Activated CD4-positive, alpha-beta T cell treated with anti-CD3 and anti-CD28 coated beads for 36 hours (primary cell): Measurements from ENCODE around the gene AGPAT3. TPM values are rescaled to one million over a fixed set of nuclear protein-coding genes. Genes with fewer than 3 reads are reported as not detected.
A peak's percentile ranks its signal among the peaks of the same experiment; 100 is the strongest.

Experiments
- ATAC-seq: fragments of 200-7000 bp; cut with Tn5 transposase; one replicate; pipeline ENCODE4 v1.10.0; 2021; ENCODE audit warnings: mild to moderate bottlenecking, moderate library complexity
- CTCF ChIA-PET: fragments of 350-600 bp; sonication (Branson Sonifier 250); formaldehyde crosslinking; loops from one replicate; lab custom pipeline; 2021; ENCODE audit warnings: antibody characterized with exemption; lab: Charles Lee
- POLR2A ChIA-PET: fragments of 350-600 bp; sonication (Branson Sonifier 250); formaldehyde crosslinking; loops from one replicate; lab custom pipeline; 2021; ENCODE audit warnings: antibody characterized with exemption, inconsistent platforms; lab: Charles Lee
- DNase-seq: peaks from one replicate; pipeline ENCODE4 v3.0.0-alpha.2; 2020
- H3K27ac Mint-ChIP-seq: one replicate; pipeline ENCODE4 v1.8.0; 2021; ENCODE audit warnings: mixed read lengths
- H3K27me3 Mint-ChIP-seq: one replicate; pipeline ENCODE4 v1.8.0; 2021; ENCODE audit warnings: mixed read lengths
- H3K36me3 Mint-ChIP-seq: one replicate; pipeline ENCODE4 v1.8.0; 2021; ENCODE audit warnings: low read depth, mixed read lengths
- H3K4me1 Mint-ChIP-seq: one replicate; pipeline ENCODE4 v1.8.0; 2021; ENCODE audit warnings: mixed read lengths
- H3K4me3 Mint-ChIP-seq: one replicate; pipeline ENCODE4 v1.8.0; 2021; ENCODE audit warnings: mild to moderate bottlenecking, moderate library complexity, mixed read lengths
- H3K9me3 Mint-ChIP-seq: one replicate; pipeline ENCODE4 v1.8.0; 2021; ENCODE audit warnings: low read depth, mixed read lengths
- intact Hi-C, 2 experiments: fragments of 100-400 bp; cut with DNase I in 1 of 2; cut with micrococcal nuclease in 1 of 2; formaldehyde crosslinking; loops; one replicate each; pipeline versions ENCODE4 v1.14.2 to v1.15.1; 2022 to 2024; cut with DNase I, micrococcal nuclease
- total RNA-seq, 2 experiments: library from RNA; stranded (reverse); gene quantifications; one replicate each; pipeline ENCODE4 v1.2.3, GENCODE V29; 2021

Gene AGPAT3
- total RNA-seq, 2 experiments from 2014 or later, result 73.5 to 90.7 TPM

DNA sequence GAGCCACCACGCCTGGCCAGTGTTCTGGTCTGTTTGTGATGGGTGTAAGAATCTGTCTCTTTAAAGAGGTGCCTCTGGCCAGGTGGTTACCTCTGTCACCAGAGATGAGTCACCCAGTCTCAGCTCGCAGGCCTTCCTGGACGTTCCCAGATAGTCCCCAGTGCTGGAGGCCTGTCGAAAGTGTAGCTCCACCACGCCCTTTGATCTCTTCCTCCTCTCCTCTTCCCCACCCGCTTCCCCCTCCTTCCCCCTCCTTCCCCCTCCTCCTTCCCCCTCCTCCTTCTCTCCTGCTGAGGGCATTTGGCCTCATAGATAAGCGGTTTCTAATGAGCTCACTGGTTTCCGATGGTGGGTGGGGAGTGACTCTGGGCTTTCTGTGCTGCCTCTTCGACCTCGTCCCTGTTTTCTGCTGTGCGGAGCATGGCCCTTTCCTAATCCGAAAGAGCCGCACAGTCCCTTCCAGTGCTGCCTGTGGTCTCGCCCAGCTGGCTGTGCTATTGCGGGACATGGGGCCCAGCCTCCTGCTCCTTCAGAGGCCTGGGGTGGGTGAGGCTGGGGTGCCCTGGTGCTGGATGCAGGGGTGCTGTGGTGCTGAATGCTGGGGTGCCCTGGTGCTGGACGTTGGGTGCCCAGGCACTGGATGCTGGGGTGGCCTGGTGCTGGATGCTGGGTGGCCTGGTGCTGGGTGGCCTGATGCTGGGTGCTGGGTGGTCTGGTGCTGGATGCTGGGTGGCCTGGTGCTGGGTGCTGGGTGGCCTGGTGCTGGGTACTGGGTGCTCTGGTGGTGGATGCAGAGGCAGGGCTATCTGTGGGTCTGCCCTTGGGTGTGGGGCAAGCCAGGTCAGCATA lies 19.2 kb downstream of the AGPAT3 start:
- H3K4me1 Mint-ChIP-seq, result peaks cover 69% of the 10 kb centered on the region
- CTCF ChIA-PET, result interaction anchor here (1.1 to 2.9 kb wide), 3 partner anchors 9 to 22 kb away, joined by 4 to 12 read pairs (median 4); no protein-coding TSS in a partner anchor
- no peak overlapping the region for H3K4me3 Mint-ChIP-seq
- H3K36me3 Mint-ChIP-seq, result peaks cover 10% of the 10 kb centered on the region
- POLR2A ChIA-PET, result interaction anchor here (0.6 to 1.0 kb wide), 2 partner anchors 9 to 37 kb away, joined by 3 read pairs; no protein-coding TSS in a partner anchor
- no peaks in the 10 kb centered on the region for H3K27me3 Mint-ChIP-seq
- ATAC-seq (peak; percentile 83), DNase-seq (peak; percentile 57)
- no peaks in the 10 kb centered on the region for H3K9me3 Mint-ChIP-seq
- intact Hi-C loops, result no loop called here
- peak overlapping the region; percentile 75 for H3K27ac Mint-ChIP-seq

DNA sequence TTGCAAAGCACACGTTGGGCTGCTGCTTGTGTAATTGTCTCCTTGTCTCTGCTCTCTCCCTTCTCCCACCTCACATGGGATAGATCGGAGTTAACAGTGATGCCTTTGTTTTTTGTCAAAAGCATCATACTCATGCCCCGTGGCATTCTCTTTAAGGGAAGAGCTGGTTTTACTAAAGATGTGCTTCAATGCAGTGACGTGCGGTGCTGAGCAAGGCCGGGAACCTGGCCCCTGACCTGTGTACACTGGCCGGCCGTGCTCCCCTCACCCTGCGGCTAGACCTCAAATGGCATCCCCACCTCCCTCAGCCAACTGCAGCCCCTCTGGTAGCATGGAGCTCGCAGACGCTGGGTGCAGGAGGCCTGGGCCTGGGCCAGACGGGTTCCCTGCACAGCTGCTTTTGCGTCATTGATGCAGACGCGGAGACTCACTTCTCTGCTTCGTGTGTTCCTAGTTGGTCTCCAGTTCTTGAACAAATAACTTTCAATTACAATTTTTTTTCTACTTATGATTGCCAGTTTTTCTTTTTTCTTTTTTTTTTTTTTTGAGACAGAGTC lies 19.9 kb downstream of the AGPAT3 start:
- no peaks in the 10 kb centered on the region for H3K9me3 Mint-ChIP-seq
- intact Hi-C loops, result no loop called here

DNA sequence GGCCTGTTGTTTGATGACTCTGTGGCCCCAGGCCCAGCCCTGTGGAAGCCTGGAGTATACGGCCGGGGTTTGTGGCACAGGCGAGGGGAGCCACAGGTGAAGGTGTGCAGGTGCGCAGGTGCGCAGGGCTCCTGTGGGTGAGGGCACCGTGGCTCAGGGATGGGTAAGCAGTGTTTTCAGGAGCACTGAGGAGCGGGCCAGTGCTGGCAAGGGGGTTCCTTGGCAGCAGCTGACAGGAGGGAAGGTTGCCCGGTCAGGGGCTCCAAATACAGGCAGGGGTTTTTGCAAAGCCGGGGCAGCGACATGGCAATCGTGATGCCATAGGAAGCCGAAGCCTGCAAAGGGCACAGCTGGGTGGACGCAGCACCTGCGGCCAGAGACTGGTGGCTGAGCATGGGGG lies 20.7 kb downstream of the AGPAT3 start:
- POLR2A ChIA-PET, result no interaction called here
- Mint-ChIP-seq H3K27ac (no peak overlapping the region), H3K27me3 (no peaks in the 10 kb centered on the region), H3K36me3 (peaks cover 19% of the 10 kb centered on the region), H3K4me1 (peaks cover 63% of the 10 kb centered on the region), H3K4me3 (no peak overlapping the region), H3K9me3 (no peaks in the 10 kb centered on the region)
- no peak for ATAC-seq
- intact Hi-C loops, result no loop called here
- DNase-seq, result no peak
- CTCF ChIA-PET, result interaction anchor here (0.7 kb wide), 1 partner anchor 75 kb away, joined by 4 read pairs; no protein-coding TSS in a partner anchor

More for the DNA sequence above, 19.9 kb downstream of the AGPAT3 start:
- Mint-ChIP-seq H3K4me1 (peaks cover 69% of the 10 kb centered on the region), H3K27ac (peak overlapping the region; percentile 75), H3K27me3 (no peaks in the 10 kb centered on the region), H3K4me3 (no peak overlapping the region), H3K36me3 (peaks cover 16% of the 10 kb centered on the region)
- ChIA-PET CTCF (no interaction called here), POLR2A (interaction anchor here (0.6 kb wide), 1 partner anchor 36 kb away, joined by 3 read pairs; no protein-coding TSS in a partner anchor)
- DNase-seq, result no peak
- ATAC-seq, result no peak

DNA sequence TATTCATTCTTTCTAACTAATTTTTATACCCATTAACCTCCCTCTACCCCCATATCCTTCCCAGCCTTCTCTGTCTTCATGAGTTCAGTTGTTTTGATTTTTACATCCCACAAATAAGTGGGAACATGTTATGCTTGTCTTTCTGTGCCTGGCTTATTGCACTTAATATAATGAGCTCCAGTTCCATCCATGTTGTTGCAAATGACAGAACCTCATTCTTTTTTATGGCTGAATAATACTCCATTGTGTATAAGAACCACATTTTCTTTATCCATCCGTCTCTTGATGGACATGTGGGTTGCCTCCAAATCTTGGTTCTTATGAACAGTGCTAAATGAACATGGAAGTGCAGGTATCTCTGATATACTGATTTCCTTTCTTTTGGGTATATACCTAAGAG lies 21.5 kb downstream of the AGPAT3 start:
- Mint-ChIP-seq H3K9me3 (no peaks in the 10 kb centered on the region), H3K27ac (no peak overlapping the region), H3K27me3 (no peaks in the 10 kb centered on the region), H3K4me1 (peaks cover 57% of the 10 kb centered on the region), H3K36me3 (peaks cover 18% of the 10 kb centered on the region), H3K4me3 (no peak overlapping the region)
- ChIA-PET POLR2A (no interaction called here), CTCF (interaction anchor here (0.7 to 1.0 kb wide), 4 partner anchors 14 to 76 kb away, joined by 3 to 4 read pairs (median 4); no protein-coding TSS in a partner anchor)
- no peak for ATAC-seq
- DNase-seq, result no peak
- intact Hi-C loops, result no loop called here

DNA sequence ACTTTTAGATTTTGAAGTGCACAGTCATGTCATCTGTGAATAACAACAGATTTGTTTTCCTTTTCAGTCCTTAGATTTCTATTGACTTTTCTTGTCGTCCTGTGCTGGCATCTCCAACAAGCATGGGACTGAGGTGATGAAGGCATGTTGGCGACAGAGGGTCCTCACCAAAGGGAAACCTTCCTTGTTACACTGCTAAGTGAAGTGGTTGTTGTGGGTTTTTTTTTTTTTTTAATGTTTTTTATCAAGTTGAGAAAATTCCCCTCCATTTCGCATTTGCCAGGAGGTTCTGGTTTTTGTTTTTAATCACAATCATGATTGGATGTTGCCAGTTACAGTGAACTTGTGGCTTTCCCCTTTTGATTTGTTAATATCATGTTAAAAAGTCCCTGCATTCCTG lies 24.0 kb downstream of the AGPAT3 start:
- Mint-ChIP-seq H3K4me3 (no peak overlapping the region), H3K36me3 (peaks cover 37% of the 10 kb centered on the region), H3K27ac (no peak overlapping the region), H3K4me1 (peaks cover 62% of the 10 kb centered on the region), H3K27me3 (no peaks in the 10 kb centered on the region), H3K9me3 (peaks cover 1% of the 10 kb centered on the region)
- POLR2A ChIA-PET, result no interaction called here
- ATAC-seq, result no peak
- intact Hi-C loops, result no loop called here
- DNase-seq, result no peak
- CTCF ChIA-PET, result no interaction called here

DNA sequence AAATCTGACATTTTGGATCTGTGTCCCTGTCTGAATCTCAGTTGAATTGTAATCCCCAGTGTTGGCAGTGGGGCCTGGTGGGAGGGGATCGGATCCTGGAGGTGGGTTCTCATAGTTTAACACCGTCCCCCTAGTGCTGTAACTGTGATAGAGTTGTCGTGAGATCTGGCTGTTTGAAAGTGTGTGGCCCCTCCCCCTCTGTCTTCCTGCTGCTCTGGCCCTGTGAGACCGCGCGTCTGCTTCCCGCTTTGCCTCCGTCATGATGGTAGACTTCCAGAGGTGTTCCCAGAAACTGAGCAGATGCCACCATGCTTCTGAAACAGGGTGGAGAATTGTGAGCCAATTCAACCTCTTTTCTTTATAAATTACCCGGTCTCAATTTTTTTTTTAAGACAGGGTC lies 25.0 kb downstream of the AGPAT3 start:
- Mint-ChIP-seq H3K27ac (peak overlapping the region; percentile 72), H3K27me3 (no peaks in the 10 kb centered on the region), H3K4me1 (peaks cover 61% of the 10 kb centered on the region), H3K9me3 (peaks cover 1% of the 10 kb centered on the region), H3K4me3 (no peak overlapping the region), H3K36me3 (peaks cover 40% of the 10 kb centered on the region)
- DNase-seq (no peak), ATAC-seq (no peak)
- ChIA-PET CTCF (no interaction called here), POLR2A (no interaction called here)
- intact Hi-C loops, result loop anchor here (2.0 to 5.0 kb wide), 3 partner anchors 47 to 79 kb away; no protein-coding TSS in a partner anchor

DNA sequence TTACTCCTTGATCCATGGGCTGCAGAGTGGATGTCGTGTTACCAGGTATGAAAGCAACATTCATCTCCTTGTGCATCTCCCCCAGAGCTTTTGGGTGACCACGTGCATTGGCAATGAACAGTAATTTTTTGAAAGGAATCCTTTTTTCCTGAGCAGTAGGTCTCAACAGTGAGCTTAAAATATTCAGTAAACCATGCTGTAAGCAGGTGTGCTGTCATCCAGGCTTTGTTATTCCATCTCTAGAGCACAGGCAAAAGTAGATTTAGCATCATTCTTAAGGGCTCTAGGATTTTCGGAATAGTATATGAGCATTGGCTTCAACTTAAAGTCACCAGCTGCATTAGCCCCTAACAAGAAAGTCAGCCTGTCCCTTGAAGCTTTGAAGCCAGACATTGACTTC lies 27.3 kb downstream of the AGPAT3 start:
- POLR2A ChIA-PET, result no interaction called here
- no peak overlapping the region for H3K4me3 Mint-ChIP-seq
- H3K9me3 Mint-ChIP-seq, result peaks cover 1% of the 10 kb centered on the region
- intact Hi-C loops, result loop anchor here (5.0 kb wide), 2 partner anchors 45 to 80 kb away; no protein-coding TSS in a partner anchor
- peaks cover 34% of the 10 kb centered on the region for H3K36me3 Mint-ChIP-seq
- CTCF ChIA-PET, result interaction anchor here (0.6 to 2.6 kb wide), 6 partner anchors 9 to 1623 kb away, joined by 3 to 12 read pairs (median 4); no protein-coding TSS in a partner anchor
- H3K27ac Mint-ChIP-seq, result no peak overlapping the region
- peaks cover 50% of the 10 kb centered on the region for H3K4me1 Mint-ChIP-seq
- ATAC-seq, result no peak
- no peaks in the 10 kb centered on the region for H3K27me3 Mint-ChIP-seq
- no peak for DNase-seq

DNA sequence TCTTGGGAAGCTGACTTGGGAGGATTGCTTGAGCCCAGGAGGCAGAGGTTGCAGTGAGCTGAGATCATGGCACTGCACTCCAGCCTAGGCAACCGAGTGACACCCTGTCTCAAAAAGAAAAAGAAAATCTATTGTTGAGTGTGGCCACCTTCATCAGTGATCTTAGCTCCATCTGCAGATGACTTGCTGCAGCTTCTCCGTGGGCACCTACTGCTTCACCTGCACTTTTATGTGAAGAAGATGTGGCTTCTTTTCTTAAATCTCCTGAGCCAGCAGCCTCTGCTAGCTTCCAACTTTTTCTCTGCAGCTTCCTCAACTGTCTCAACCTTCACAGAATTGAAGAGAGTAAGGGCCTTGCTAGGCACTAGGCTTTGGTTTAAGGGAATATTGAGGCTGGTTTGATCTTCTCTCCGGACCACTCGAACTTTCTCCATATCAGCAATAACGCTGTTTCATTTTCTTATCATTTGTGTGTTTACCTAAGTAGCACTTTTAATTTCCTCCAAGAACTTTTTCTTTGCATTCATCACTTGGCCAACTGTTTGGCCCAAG lies 28.0 kb downstream of the AGPAT3 start:
- peak overlapping the region; percentile 90 for H3K27ac Mint-ChIP-seq
- ATAC-seq (peak; percentile 52), DNase-seq (peak; percentile 31)
- no peaks in the 10 kb centered on the region for H3K27me3 Mint-ChIP-seq
- peaks cover 39% of the 10 kb centered on the region for H3K36me3 Mint-ChIP-seq
- H3K4me1 Mint-ChIP-seq, result peaks cover 50% of the 10 kb centered on the region
- POLR2A ChIA-PET, result interaction anchor here (0.5 to 1.0 kb wide), 4 partner anchors 9 to 103 kb away, joined by 3 to 4 read pairs (median 4); partner anchors contain the start of gene RRP1
- peaks cover 1% of the 10 kb centered on the region for H3K9me3 Mint-ChIP-seq
- peak overlapping the region; percentile 70 for H3K4me3 Mint-ChIP-seq
- intact Hi-C loops, result loop anchor here (1.0 to 5.0 kb wide), 5 partner anchors 24 to 81 kb away; no protein-coding TSS in a partner anchor
- CTCF ChIA-PET, result interaction anchor here (0.6 to 2.6 kb wide), 7 partner anchors 10 to 1624 kb away, joined by 3 to 12 read pairs (median 4); no protein-coding TSS in a partner anchor

DNA sequence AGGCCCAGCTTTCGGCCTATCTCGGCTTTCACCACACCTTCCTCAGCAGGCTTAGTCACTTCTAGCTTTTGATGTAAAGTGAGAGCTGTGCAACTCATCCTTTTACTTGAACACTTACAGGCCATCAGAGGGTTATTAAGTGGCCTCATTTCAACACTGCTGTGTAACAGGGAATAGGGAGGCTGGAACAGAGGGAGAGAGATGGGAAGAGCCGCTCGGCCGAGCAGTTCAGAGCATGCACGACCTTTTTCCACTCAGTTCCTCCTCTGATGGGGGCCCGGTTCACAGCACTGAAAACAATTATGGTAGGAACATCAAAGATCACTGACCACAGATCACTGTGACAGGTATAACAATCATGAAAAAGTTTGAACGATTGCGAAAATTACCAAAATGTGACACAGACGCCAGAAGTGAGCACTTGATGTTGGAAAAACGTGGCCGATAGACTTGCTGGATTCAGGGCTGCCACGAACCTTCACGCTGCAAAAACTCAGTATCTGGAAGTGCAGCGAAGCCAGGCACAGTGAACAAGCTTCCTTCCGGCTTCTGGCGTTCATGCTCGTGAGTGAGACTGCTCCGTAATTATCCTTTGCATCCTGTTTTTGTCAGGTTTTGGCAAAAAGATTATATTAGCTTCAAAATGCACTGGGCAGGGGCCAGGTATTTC lies 28.6 kb downstream of the AGPAT3 start:
- POLR2A ChIA-PET, result interaction anchor here (0.5 to 1.0 kb wide), 4 partner anchors 10 to 104 kb away, joined by 3 to 4 read pairs (median 4); partner anchors contain the start of gene RRP1
- Mint-ChIP-seq H3K9me3 (peaks cover 1% of the 10 kb centered on the region), H3K36me3 (peaks cover 43% of the 10 kb centered on the region), H3K4me1 (peaks cover 47% of the 10 kb centered on the region), H3K27ac (peak overlapping the region; percentile 90), H3K27me3 (no peaks in the 10 kb centered on the region), H3K4me3 (peak overlapping the region; percentile 70)
- DNase-seq, result peak; percentile 72
- CTCF ChIA-PET, result interaction anchor here (0.6 to 2.6 kb wide), 6 partner anchors 10 to 115 kb away, joined by 3 to 12 read pairs (median 5); no protein-coding TSS in a partner anchor
- intact Hi-C loops, result loop anchor here (1.0 to 5.0 kb wide), 5 partner anchors 24 to 81 kb away; no protein-coding TSS in a partner anchor
- peak; percentile 95 for ATAC-seq

DNA sequence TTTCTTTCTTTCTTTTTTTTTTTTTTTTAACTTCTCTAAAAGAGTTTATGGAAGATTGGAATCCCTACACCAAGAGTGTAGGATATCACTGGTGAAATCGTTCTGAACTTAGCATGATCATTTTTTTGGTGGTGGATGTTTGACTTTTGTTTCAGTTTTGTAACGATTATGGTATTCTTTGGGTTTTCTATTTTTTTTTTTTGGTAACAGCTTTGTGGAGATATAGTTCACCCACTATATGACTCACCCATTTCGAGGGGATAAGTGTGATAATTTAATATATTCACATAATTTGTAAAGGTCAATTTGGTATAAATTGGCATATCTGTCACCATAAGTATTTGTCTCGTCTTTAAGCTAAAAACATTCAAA lies 29.2 kb downstream of the AGPAT3 start:
- no peaks in the 10 kb centered on the region for H3K27me3 Mint-ChIP-seq
- H3K4me3 Mint-ChIP-seq, result peak overlapping the region; percentile 70
- ChIA-PET CTCF (interaction anchor here (1.0 to 2.6 kb wide), 2 partner anchors 11 to 25 kb away, joined by 4 to 12 read pairs; no protein-coding TSS in a partner anchor), POLR2A (interaction anchor here (0.6 to 0.7 kb wide), 2 partner anchors 14 to 189 kb away, joined by 3 read pairs; no protein-coding TSS in a partner anchor)
- ATAC-seq (no peak), DNase-seq (no peak)
- peak overlapping the region; percentile 90 for H3K27ac Mint-ChIP-seq
- peaks cover 3% of the 10 kb centered on the region for H3K9me3 Mint-ChIP-seq
- peaks cover 44% of the 10 kb centered on the region for H3K4me1 Mint-ChIP-seq
- H3K36me3 Mint-ChIP-seq, result peaks cover 48% of the 10 kb centered on the region
- intact Hi-C loops, result loop anchor here (5.0 kb wide), 2 partner anchors 43 to 82 kb away; no protein-coding TSS in a partner anchor
